Panc1 (cell line): ENCODE results near the gene SEMA4D. TPM values are rescaled to one million over a fixed set of nuclear protein-coding genes. Genes with fewer than 3 reads are reported as not detected.

Experiments
- ATAC-seq: fragments of 200-7000 bp; cut with Tn5 transposase; 2 replicates; pipeline ENCODE4 v1.9.1; 2020; ENCODE audit warnings: mild to moderate bottlenecking, moderate library complexity
- BruUV-seq: library from RNA; stranded (reverse); fragments of 400-500 nt; replicated peaks from 2 replicates; lab custom pipeline; 2021; lab: Mats Ljungman, UMichigan
- CTCF ChIA-PET: fragments of 300-600 bp; sonication (Branson Sonifier 250); formaldehyde crosslinking; loops from one replicate; lab custom pipeline; 2022; ENCODE audit warnings: antibody characterized with exemption; lab: Charles Lee
- POLR2A ChIA-PET: fragments of 300-600 bp; sonication (Branson Sonifier 250); formaldehyde crosslinking; loops from one replicate; lab custom pipeline; 2022; ENCODE audit warnings: antibody characterized with exemption; lab: Charles Lee
- DNase-seq: peaks from one replicate; pipeline ENCODE4 v3.0.0-alpha.2; 2010; ENCODE audit warnings: low read depth, low spot score
- H3K27ac ChIP-seq: 2 replicates; pipeline ENCODE4 v1.5.1; 2011; ENCODE audit warnings: mild to moderate bottlenecking, low read length, inconsistent platforms
- H3K27me3 ChIP-seq: fragments of 200-500 bp; sonication (Bioruptor generic); 2 replicates; pipeline ENCODE4 v1.6.0; 2014; ENCODE audit warnings: low read length, inconsistent platforms; ENCODE audit not compliant: control insufficient read depth, insufficient read depth
- H3K36me3 ChIP-seq: fragments of 200-500 bp; sonication (Bioruptor generic); 2 replicates; pipeline ENCODE4 v1.5.1; 2014; ENCODE audit warnings: inconsistent platforms, mild to moderate bottlenecking, low read length, moderate library complexity; ENCODE audit not compliant: control insufficient read depth, insufficient read depth
- H3K4me1 ChIP-seq: 2 replicates; pipeline ENCODE4 v1.5.1; 2011; ENCODE audit warnings: inconsistent platforms, mild to moderate bottlenecking, low read length, moderate library complexity; ENCODE audit not compliant: control insufficient read depth, insufficient read depth
- H3K4me3 ChIP-seq, 2 experiments: 2 replicates each; pipeline ENCODE4 v1.5.1; 2011 to 2012; ENCODE audit warnings: low read depth in 2 of 2, low read length in 2 of 2, mild to moderate bottlenecking in 2 of 2, inconsistent platforms in 1 of 2, moderate library complexity in 1 of 2
- H3K9me3 ChIP-seq: fragments of 200-500 bp; sonication (Bioruptor generic); 2 replicates; pipeline ENCODE4 v1.5.1; 2014; ENCODE audit warnings: low read depth, mild to moderate bottlenecking, inconsistent platforms, low read length, moderate library complexity; ENCODE audit not compliant: control insufficient read depth, insufficient read depth
- POLR2AphosphoS5 ChIP-seq: IDR thresholded peaks from 2 replicates; pipeline ENCODE4 v1.6.1; 2012; ENCODE audit warnings: mild to moderate bottlenecking, low read depth, low read length, moderate library complexity
- SIN3A ChIP-seq: IDR thresholded peaks from 2 replicates; pipeline ENCODE4 v1.6.1; 2012; ENCODE audit warnings: low read depth, mild to moderate bottlenecking, low read length, moderate library complexity, borderline replicate concordance; ENCODE audit not compliant: insufficient read depth
- TCF7L2 ChIP-seq: IDR thresholded peaks from 2 replicates; pipeline ENCODE4 v1.6.1; 2011; ENCODE audit warnings: mild to moderate bottlenecking, low read depth, low read length, inconsistent platforms
- in situ Hi-C: cut with HindIII; loops from 2 replicates; pipeline ENCODE4 v1.10.0; 2016; ENCODE audit warnings: low sequenced_read_pairs, low pct_unique_long_range_greater_than_20kb
- intact Hi-C: fragments of 100-400 bp; cut with micrococcal nuclease; formaldehyde crosslinking; loops from one replicate; pipeline ENCODE4 v1.10.0; 2022; ENCODE audit not compliant: unreplicated experiment
- total RNA-seq: library from RNA; stranded (reverse); gene quantifications from one replicate; pipeline ENCODE4 v1.2.1, GENCODE V29; 2021; ENCODE audit not compliant: unreplicated experiment
- TF ChIP-seq, protein P1 (sequence below), 2 experiments: IDR thresholded peaks; 2 replicates each; pipeline ENCODE4 v1.6.1; 2011 to 2012; ENCODE audit warnings: low read depth in 2 of 2, control low read depth in 1 of 2, low read length in 1 of 2, mild to moderate bottlenecking in 1 of 2, moderate library complexity in 1 of 2; ENCODE audit not compliant: insufficient read depth in 1 of 2
- TF ChIP-seq, protein P2 (sequence below): fragments of 450-650 bp; IDR thresholded peaks from 2 replicates; pipeline ENCODE4 v1.5.1; 2017; ENCODE audit warnings: mild to moderate bottlenecking

The SEMA4D gene
- total RNA-seq, 1 experiment from 2014 or later = 6.5 TPM

GRCh38 chr9:89535461-89535860, 37.5 kb upstream of the SEMA4D start:
- BruUV-seq = no TSS peak
- in situ Hi-C loops = no loop called here
- intact Hi-C loops = no loop called here

GRCh38 chr9:89534515-89535287, 36.8 kb upstream of the SEMA4D start:
- Histone ChIP-seq H3K36me3 (no peaks in the 10 kb centered on the region), H3K27ac (no peak overlapping the region), H3K4me1 (no peaks in the 10 kb centered on the region), H3K9me3 (no peaks in the 10 kb centered on the region), H3K27me3 (no peaks in the 10 kb centered on the region), H3K4me3 (no peak overlapping the region)
- in situ Hi-C loops = no loop called here
- intact Hi-C loops = no loop called here
- DNase-seq = no peak
- TF ChIP-seq SIN3A = no peak
- TF ChIP-seq TCF7L2 = no peak
- no peak for TF ChIP-seq POLR2AphosphoS5
- TF ChIP-seq, protein P1, sequence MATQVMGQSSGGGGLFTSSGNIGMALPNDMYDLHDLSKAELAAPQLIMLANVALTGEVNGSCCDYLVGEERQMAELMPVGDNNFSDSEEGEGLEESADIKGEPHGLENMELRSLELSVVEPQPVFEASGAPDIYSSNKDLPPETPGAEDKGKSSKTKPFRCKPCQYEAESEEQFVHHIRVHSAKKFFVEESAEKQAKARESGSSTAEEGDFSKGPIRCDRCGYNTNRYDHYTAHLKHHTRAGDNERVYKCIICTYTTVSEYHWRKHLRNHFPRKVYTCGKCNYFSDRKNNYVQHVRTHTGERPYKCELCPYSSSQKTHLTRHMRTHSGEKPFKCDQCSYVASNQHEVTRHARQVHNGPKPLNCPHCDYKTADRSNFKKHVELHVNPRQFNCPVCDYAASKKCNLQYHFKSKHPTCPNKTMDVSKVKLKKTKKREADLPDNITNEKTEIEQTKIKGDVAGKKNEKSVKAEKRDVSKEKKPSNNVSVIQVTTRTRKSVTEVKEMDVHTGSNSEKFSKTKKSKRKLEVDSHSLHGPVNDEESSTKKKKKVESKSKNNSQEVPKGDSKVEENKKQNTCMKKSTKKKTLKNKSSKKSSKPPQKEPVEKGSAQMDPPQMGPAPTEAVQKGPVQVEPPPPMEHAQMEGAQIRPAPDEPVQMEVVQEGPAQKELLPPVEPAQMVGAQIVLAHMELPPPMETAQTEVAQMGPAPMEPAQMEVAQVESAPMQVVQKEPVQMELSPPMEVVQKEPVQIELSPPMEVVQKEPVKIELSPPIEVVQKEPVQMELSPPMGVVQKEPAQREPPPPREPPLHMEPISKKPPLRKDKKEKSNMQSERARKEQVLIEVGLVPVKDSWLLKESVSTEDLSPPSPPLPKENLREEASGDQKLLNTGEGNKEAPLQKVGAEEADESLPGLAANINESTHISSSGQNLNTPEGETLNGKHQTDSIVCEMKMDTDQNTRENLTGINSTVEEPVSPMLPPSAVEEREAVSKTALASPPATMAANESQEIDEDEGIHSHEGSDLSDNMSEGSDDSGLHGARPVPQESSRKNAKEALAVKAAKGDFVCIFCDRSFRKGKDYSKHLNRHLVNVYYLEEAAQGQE (IDR thresholded peaks at IDR 0.05; ENCODE audit: insufficient read depth in 1 of 2, low read depth in 2 of 2, low read length in 1 of 2) = no peak
- TF ChIP-seq, protein P2, sequence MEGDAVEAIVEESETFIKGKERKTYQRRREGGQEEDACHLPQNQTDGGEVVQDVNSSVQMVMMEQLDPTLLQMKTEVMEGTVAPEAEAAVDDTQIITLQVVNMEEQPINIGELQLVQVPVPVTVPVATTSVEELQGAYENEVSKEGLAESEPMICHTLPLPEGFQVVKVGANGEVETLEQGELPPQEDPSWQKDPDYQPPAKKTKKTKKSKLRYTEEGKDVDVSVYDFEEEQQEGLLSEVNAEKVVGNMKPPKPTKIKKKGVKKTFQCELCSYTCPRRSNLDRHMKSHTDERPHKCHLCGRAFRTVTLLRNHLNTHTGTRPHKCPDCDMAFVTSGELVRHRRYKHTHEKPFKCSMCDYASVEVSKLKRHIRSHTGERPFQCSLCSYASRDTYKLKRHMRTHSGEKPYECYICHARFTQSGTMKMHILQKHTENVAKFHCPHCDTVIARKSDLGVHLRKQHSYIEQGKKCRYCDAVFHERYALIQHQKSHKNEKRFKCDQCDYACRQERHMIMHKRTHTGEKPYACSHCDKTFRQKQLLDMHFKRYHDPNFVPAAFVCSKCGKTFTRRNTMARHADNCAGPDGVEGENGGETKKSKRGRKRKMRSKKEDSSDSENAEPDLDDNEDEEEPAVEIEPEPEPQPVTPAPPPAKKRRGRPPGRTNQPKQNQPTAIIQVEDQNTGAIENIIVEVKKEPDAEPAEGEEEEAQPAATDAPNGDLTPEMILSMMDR = no peak
- ChIA-PET CTCF (no interaction called here), POLR2A (no interaction called here)
- no peak for ATAC-seq
- BruUV-seq = no TSS peak

More at GRCh38 chr9:89535461-89535860, 37.5 kb upstream of the SEMA4D start:
- TF ChIP-seq, protein P1 (IDR thresholded peaks at IDR 0.05; ENCODE audit: insufficient read depth in 1 of 2, low read depth in 2 of 2, low read length in 1 of 2) = no peak
- TF ChIP-seq, protein P2 = no peak
- TF ChIP-seq POLR2AphosphoS5 = no peak
- no peak for TF ChIP-seq TCF7L2
- no peak for TF ChIP-seq SIN3A
- ChIA-PET POLR2A (no interaction called here), CTCF (no interaction called here)
- ATAC-seq (no peak), DNase-seq (no peak)
- Histone ChIP-seq H3K4me1 (no peaks in the 10 kb centered on the region), H3K27ac (no peak overlapping the region), H3K36me3 (no peaks in the 10 kb centered on the region), H3K4me3 (no peak overlapping the region), H3K27me3 (no peaks in the 10 kb centered on the region), H3K9me3 (no peaks in the 10 kb centered on the region)
